Stomach (tissue), 4 donors: ENCODE data around the gene CDC42EP1.

Source experiments
- CTCF ChIP-seq, 7 experiments: fragments of 450-650 bp in 4 of 7; fragments of 200-600 bp in 3 of 7; sonication (generic) in 3 of 7; IDR thresholded peaks; one replicate each; pipeline ENCODE4 v1.5.1; 2016 to 2019; ENCODE audit warnings: antibody characterized with exemption in 7 of 7, control low read depth in 2 of 7, mild to moderate bottlenecking in 1 of 7
- EP300 ChIP-seq: sonication (generic); formaldehyde crosslinking; IDR thresholded peaks from one replicate; pipeline ENCODE4 v1.6.1; 2017; ENCODE audit warnings: antibody characterized with exemption
- POLR2A ChIP-seq, 4 donors: fragments of 450-650 bp; IDR thresholded peaks; one replicate each; pipeline ENCODE4 v1.6.1; 2016; ENCODE audit warnings: antibody characterized with exemption in 4 of 4, control low read depth in 2 of 4, mild to moderate bottlenecking in 1 of 4, moderate library complexity in 1 of 4
- POLR2AphosphoS5 ChIP-seq, 3 donors: sonication (generic); formaldehyde crosslinking; IDR thresholded peaks; one replicate each; pipeline ENCODE4 v1.6.1; 2016; ENCODE audit warnings: antibody characterized with exemption in 3 of 3

GRCh38 chr22:37558815-37559214, 1.5 kb upstream of the CDC42EP1 start:
- TF ChIP-seq CTCF (IDR thresholded peaks at IDR 0.05) (no peak), POLR2A (IDR thresholded peaks at IDR 0.05) (no peak), POLR2AphosphoS5 (IDR thresholded peaks at IDR 0.05) (no peak), EP300 (no peak)
